ENCODE results near the gene KCNT1. TPM values are rescaled to one million over a fixed set of nuclear protein-coding genes. Genes with fewer than 3 reads are reported as not detected.

Gene KCNT1
- total RNA-seq, 1 donor = not detected

- no peak for TF ChIP-seq CTCF (IDR thresholded peaks at IDR 0.05; ENCODE audit: extremely low read depth, low read depth, low read length)
- no peak overlapping the region for H2AFZ ChIP-seq (ENCODE audit: low read length)
- H3K4me3 ChIP-seq (ENCODE audit: insufficient read depth, low read length) = no peak overlapping the region
- no peaks in the 10 kb centered on the region for H3K27me3 ChIP-seq (ENCODE audit: insufficient read depth, low read length)
- H3K4me1 ChIP-seq (ENCODE audit: insufficient read depth, low read length) = no peaks in the 10 kb centered on the region
- no peaks in the 10 kb centered on the region for H3K9me3 ChIP-seq (ENCODE audit: low read depth, low read length)
- no peak overlapping the region for H3K4me2 ChIP-seq (ENCODE audit: insufficient read depth, low read length)
- H4K20me1 ChIP-seq (ENCODE audit: insufficient read depth, low read length) = no peaks in the 10 kb centered on the region
- H3K36me3 ChIP-seq (ENCODE audit: insufficient read depth, low read length) = no peaks in the 10 kb centered on the region
- H3K79me2 ChIP-seq (ENCODE audit: insufficient read depth, low read length) = no peaks in the 10 kb centered on the region
- DNase-seq (ENCODE audit: insufficient read length, low spot score, missing footprints) = no peak
- no peak overlapping the region for H3K27ac ChIP-seq (ENCODE audit: low read depth, low read length)
Measured at GRCh38 chr9:135774794-135775525, 73.0 kb downstream of the KCNT1 start.

DNA sequence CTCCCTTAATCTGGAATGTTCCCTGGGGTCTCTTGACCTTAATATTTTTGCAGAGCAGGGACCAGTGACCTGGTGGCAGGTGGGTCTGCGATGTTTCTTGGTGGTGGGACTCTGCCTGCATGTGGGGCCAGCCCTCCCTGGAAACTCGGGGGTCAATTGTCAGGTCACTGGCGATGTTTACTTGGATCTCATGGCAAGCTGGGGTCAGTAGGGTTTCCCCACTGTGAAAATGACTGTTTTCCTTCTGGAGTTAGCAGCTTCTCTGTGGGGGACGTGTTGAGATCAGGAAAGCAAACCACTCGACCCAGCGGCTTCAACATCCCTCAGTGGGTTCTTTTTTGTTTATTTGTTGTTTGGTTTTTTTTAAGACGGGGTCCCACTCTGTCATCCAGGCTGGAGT, 73.9 kb downstream of the KCNT1 start:
- Histone ChIP-seq H3K9me3 (ENCODE audit: low read depth, low read length) (no peaks in the 10 kb centered on the region), H3K79me2 (ENCODE audit: insufficient read depth, low read length) (no peaks in the 10 kb centered on the region), H3K4me3 (ENCODE audit: insufficient read depth, low read length) (no peak overlapping the region), H2AFZ (ENCODE audit: low read length) (no peak overlapping the region), H3K4me1 (ENCODE audit: insufficient read depth, low read length) (no peaks in the 10 kb centered on the region), H3K27me3 (ENCODE audit: insufficient read depth, low read length) (no peaks in the 10 kb centered on the region), H3K4me2 (ENCODE audit: insufficient read depth, low read length) (no peak overlapping the region), H4K20me1 (ENCODE audit: insufficient read depth, low read length) (no peaks in the 10 kb centered on the region), H3K36me3 (ENCODE audit: insufficient read depth, low read length) (no peaks in the 10 kb centered on the region), H3K27ac (ENCODE audit: low read depth, low read length) (no peak overlapping the region)
- no peak for TF ChIP-seq CTCF (IDR thresholded peaks at IDR 0.05; ENCODE audit: extremely low read depth, low read depth, low read length)
- no peak for DNase-seq (ENCODE audit: insufficient read length, low spot score, missing footprints)

GRCh38 chr9:135776893-135777622, 75.1 kb downstream of the KCNT1 start:
- no peaks in the 10 kb centered on the region for H3K4me1 ChIP-seq (ENCODE audit: insufficient read depth, low read length)
- no peak overlapping the region for H2AFZ ChIP-seq (ENCODE audit: low read length)
- no peaks in the 10 kb centered on the region for H3K79me2 ChIP-seq (ENCODE audit: insufficient read depth, low read length)
- H3K27ac ChIP-seq (ENCODE audit: low read depth, low read length) = no peak overlapping the region
- no peak overlapping the region for H3K4me2 ChIP-seq (ENCODE audit: insufficient read depth, low read length)
- H3K4me3 ChIP-seq (ENCODE audit: insufficient read depth, low read length) = no peak overlapping the region
- no peaks in the 10 kb centered on the region for H3K9me3 ChIP-seq (ENCODE audit: low read depth, low read length)
- no peaks in the 10 kb centered on the region for H4K20me1 ChIP-seq (ENCODE audit: insufficient read depth, low read length)
- no peak for DNase-seq (ENCODE audit: insufficient read length, low spot score, missing footprints)
- no peak for TF ChIP-seq CTCF (IDR thresholded peaks at IDR 0.05; ENCODE audit: extremely low read depth, low read depth, low read length)
- H3K27me3 ChIP-seq (ENCODE audit: insufficient read depth, low read length) = no peaks in the 10 kb centered on the region
- no peaks in the 10 kb centered on the region for H3K36me3 ChIP-seq (ENCODE audit: insufficient read depth, low read length)

GRCh38 chr9:135777623-135778177, 75.7 kb downstream of the KCNT1 start:
- no peaks in the 10 kb centered on the region for H3K9me3 ChIP-seq (ENCODE audit: low read depth, low read length)
- TF ChIP-seq CTCF (IDR thresholded peaks at IDR 0.05; ENCODE audit: extremely low read depth, low read depth, low read length) = no peak

More at GRCh38 chr9:135777623-135778177, 75.7 kb downstream of the KCNT1 start:
- Histone ChIP-seq H3K79me2 (ENCODE audit: insufficient read depth, low read length) (no peaks in the 10 kb centered on the region), H4K20me1 (ENCODE audit: insufficient read depth, low read length) (no peaks in the 10 kb centered on the region), H3K4me3 (ENCODE audit: insufficient read depth, low read length) (no peak overlapping the region), H3K4me2 (ENCODE audit: insufficient read depth, low read length) (no peak overlapping the region), H2AFZ (ENCODE audit: low read length) (no peak overlapping the region), H3K27me3 (ENCODE audit: insufficient read depth, low read length) (peaks cover 3% of the 10 kb centered on the region), H3K36me3 (ENCODE audit: insufficient read depth, low read length) (no peaks in the 10 kb centered on the region), H3K4me1 (ENCODE audit: insufficient read depth, low read length) (no peaks in the 10 kb centered on the region), H3K27ac (ENCODE audit: low read depth, low read length) (no peak overlapping the region)
- DNase-seq (ENCODE audit: insufficient read length, low spot score, missing footprints) = no peak

All from osteoblast (primary cell).